Nephron (organoid): ENCODE data around the gene TLE7.

Experiments
- H3K27ac Mint-ChIP-seq, 3 experiments: 2 replicates each; pipeline ENCODE4 v1.8.0; 2020; ENCODE audit warnings: mixed read lengths in 3 of 3, mild to moderate bottlenecking in 2 of 3, moderate library complexity in 1 of 3
- H3K27me3 Mint-ChIP-seq: 2 replicates; pipeline ENCODE4 v1.8.0; 2021; ENCODE audit warnings: low read depth, mild to moderate bottlenecking, moderate library complexity, mixed read lengths
- H3K36me3 Mint-ChIP-seq: 2 replicates; pipeline ENCODE4 v1.8.0; 2020; ENCODE audit warnings: low read depth, mixed read lengths
- H3K4me1 Mint-ChIP-seq: 2 replicates; pipeline ENCODE4 v1.8.0; 2020; ENCODE audit warnings: mixed read lengths
- H3K4me3 Mint-ChIP-seq, 3 experiments: 2 replicates each; pipeline ENCODE4 v1.8.0; 2020; ENCODE audit warnings: mild to moderate bottlenecking in 3 of 3, mixed read lengths in 3 of 3, moderate library complexity in 2 of 3
- H3K9me3 Mint-ChIP-seq: 2 replicates; pipeline ENCODE4 v1.8.0; 2020; ENCODE audit warnings: mixed read lengths
- TF ChIP-seq, protein P1 (sequence below), 3 experiments: fragments of 200-600 bp; sonication (generic); IDR thresholded peaks; one replicate each; pipeline ENCODE4 v1.5.0; 2021; ENCODE audit warnings: antibody characterized with exemption in 3 of 3; ENCODE audit not compliant: unreplicated experiment in 3 of 3

Gene TLE7

DNA sequence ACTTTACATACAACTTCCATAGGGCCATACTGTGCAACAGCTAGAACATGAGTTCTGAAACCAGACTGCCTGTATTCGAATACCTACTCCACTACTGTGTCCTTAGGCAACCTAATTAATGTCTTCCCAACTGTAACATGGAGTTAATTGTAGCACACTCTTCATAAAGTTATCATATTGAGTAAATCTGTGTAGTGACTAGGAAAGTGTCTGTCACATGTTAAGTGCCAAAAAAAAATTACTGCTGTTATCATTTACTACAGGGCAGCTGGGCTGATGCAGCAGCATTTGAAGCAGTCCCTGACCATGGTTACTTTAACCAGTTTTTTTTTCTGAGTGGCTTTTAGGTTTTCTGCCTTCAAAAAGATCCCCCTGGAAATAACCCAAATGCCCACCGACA lies 31.1 kb upstream of the TLE7 start:
- Mint-ChIP-seq H3K27ac (no peak overlapping the region), H3K4me1 (no peaks in the 10 kb centered on the region), H3K36me3 (peaks cover 24% of the 10 kb centered on the region), H3K9me3 (no peaks in the 10 kb centered on the region), H3K4me3 (no peak overlapping the region), H3K27me3 (no peaks in the 10 kb centered on the region)
- TF ChIP-seq, protein P1, sequence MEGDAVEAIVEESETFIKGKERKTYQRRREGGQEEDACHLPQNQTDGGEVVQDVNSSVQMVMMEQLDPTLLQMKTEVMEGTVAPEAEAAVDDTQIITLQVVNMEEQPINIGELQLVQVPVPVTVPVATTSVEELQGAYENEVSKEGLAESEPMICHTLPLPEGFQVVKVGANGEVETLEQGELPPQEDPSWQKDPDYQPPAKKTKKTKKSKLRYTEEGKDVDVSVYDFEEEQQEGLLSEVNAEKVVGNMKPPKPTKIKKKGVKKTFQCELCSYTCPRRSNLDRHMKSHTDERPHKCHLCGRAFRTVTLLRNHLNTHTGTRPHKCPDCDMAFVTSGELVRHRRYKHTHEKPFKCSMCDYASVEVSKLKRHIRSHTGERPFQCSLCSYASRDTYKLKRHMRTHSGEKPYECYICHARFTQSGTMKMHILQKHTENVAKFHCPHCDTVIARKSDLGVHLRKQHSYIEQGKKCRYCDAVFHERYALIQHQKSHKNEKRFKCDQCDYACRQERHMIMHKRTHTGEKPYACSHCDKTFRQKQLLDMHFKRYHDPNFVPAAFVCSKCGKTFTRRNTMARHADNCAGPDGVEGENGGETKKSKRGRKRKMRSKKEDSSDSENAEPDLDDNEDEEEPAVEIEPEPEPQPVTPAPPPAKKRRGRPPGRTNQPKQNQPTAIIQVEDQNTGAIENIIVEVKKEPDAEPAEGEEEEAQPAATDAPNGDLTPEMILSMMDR (IDR thresholded peaks at IDR 0.05; ENCODE audit: unreplicated experiment in 3 of 3) = no peak

DNA sequence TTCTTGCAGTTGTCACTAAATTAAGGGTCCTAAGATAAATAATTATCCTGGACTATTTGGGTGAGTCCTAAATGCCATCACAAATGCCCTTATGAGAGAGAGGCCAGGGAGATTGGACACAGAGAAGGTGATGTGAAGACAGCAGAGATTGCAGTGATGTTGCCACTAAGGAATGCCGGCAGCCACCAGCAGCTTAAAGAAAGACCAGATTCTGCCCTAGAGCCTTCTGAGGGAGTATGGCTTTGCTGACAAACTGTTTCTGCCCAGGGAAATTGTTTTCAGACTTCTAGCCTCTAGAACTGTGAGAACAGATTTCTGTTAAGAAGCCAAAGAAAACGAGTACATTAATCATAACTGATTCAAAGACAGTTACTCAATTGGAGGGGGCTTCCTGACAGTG lies 30.2 kb upstream of the TLE7 start:
- Mint-ChIP-seq H3K27me3 (no peaks in the 10 kb centered on the region), H3K9me3 (no peaks in the 10 kb centered on the region), H3K4me1 (no peaks in the 10 kb centered on the region), H3K4me3 (no peak overlapping the region), H3K27ac (no peak overlapping the region), H3K36me3 (peaks cover 18% of the 10 kb centered on the region)
- TF ChIP-seq, protein P1 (IDR thresholded peaks at IDR 0.05; ENCODE audit: unreplicated experiment in 3 of 3) = no peak

DNA sequence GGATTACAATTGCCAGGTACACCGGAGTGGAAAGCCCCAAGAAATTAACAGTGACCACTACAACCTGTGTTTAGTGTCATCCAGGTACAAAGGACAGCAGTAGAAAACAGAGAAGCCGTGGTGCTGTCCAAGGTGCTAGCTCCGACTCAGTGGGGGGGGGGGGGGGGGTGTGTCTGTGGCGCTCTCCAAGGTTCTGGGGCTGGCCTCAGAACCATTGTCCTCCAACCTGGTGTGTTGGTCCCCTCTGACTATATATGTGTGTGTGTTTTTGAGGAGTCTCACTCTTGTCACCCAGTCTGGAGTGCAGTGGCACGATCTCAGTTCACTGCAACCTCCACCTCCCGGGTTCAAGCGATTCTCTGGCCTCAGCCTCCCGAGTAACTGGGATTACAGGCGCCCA lies 26.0 kb upstream of the TLE7 start:
- Mint-ChIP-seq H3K36me3 (peaks cover 5% of the 10 kb centered on the region), H3K4me1 (no peaks in the 10 kb centered on the region), H3K9me3 (no peaks in the 10 kb centered on the region), H3K4me3 (no peak overlapping the region), H3K27me3 (no peaks in the 10 kb centered on the region), H3K27ac (no peak overlapping the region)
- TF ChIP-seq, protein P1 (IDR thresholded peaks at IDR 0.05; ENCODE audit: unreplicated experiment in 3 of 3) = no peak

DNA sequence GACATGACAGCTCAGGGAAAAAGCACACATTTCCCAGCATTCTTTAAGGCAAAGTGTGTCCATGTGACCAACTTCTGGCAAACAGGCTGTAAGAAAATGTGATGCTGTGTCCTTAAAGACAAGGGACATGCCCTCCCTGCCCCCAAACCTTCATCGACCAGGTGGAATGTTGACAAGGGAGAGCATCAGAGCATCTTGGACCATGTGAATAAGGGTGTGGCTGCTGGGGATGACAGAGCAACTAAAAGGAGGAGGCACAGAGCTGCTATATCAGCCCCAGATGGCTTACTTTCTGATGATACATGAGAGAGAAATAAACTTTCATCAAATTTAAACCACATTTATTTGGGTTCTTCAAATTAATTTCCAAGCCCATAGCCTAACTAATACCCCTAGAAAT lies 22.4 kb upstream of the TLE7 start:
- Mint-ChIP-seq H3K9me3 (no peaks in the 10 kb centered on the region), H3K36me3 (peaks cover 3% of the 10 kb centered on the region), H3K4me3 (peak overlapping the region in 2 of 3 experiments; percentile 75 to 97), H3K27me3 (no peaks in the 10 kb centered on the region), H3K27ac (no peak overlapping the region), H3K4me1 (peaks cover 14% of the 10 kb centered on the region)
- TF ChIP-seq, protein P1 (IDR thresholded peaks at IDR 0.05; ENCODE audit: unreplicated experiment in 3 of 3) = no peak

DNA sequence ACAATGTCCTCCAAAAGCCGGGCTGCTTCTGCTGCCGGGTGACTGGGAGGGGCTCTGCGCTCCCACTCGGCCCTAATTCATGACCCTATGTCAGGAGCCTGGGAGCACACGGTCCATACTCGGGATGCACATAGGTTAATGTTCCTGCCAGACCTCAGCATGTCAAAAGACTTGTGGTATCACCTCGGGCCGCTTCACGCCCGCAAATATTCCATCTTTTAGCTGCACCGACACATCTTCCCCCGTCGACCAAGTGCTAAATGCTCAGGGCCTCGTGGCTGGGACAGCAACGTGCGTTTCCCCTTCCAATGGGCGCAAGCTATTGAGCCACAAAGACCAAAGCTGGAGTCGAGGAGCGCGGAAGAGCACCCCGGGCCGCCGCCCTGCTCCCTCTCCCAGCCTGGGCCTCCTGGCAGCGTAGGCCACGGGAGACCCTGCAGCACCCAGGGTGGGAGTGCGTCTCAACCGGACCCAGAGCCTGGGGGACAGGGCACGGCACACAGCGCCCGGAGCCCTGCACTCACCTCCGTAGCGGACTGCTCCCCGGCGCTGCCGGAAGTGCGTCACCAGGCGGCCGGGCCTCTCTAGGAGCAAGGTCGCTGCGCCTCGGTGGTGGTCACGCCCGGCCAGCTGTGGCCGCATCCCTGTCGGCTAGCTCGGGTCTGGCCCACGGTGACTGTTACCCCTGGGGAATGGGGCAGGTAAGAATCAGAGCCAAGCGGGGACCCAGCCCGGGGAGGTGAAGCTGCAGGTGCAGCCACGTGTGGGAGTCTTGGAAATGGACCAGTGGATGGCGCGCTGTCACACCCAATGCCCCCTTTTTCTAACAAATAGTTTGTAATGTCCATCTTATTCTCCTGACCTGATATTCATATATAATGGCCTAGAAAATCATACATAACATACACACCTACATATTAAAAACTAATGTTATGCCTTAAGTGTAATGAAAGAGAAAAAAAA lies 20.1 kb upstream of the TLE7 start, which contains the start of gene ZNF23:
Gene ZNF23, minus strand, starts transcription at position 562 of the 963 bp plus-strand sequence. CDS start 5,451 bp downstream, outside the sequence.
- peak within 1 kb of the TSS; percentile 57 to 77 (median 75) for H3K27ac Mint-ChIP-seq
- H3K9me3 Mint-ChIP-seq = no peaks in the 10 kb centered on the region
- peak within 1 kb of the TSS; percentile 91 to 97 (median 95) for H3K4me3 Mint-ChIP-seq
- H3K4me1 Mint-ChIP-seq = peaks cover 14% of the 10 kb centered on the region
- peaks cover 7% of the 10 kb centered on the region for H3K36me3 Mint-ChIP-seq
- no peaks in the 10 kb centered on the region for H3K27me3 Mint-ChIP-seq
- TF ChIP-seq, protein P1 (IDR thresholded peaks at IDR 0.05; ENCODE audit: unreplicated experiment in 3 of 3) = no peak
